Keratinocyte (primary cell): ENCODE measurements around the gene FIBIN.

ENCODE experiments used
- CTCF ChIP-seq, 3 experiments: IDR thresholded peaks in 1 of 3; conservative IDR thresholded peaks in 1 of 3; optimal IDR thresholded peaks in 1 of 3; 2 replicates in 2 of 3; 3 replicates in 1 of 3; pipeline versions ENCODE3 to v1.5.1; 2011; ENCODE audit warnings: low read length in 3 of 3, mild to moderate bottlenecking in 3 of 3, moderate library complexity in 2 of 3, control low read depth in 1 of 3, inconsistent platforms in 1 of 3; ENCODE audit not compliant: insufficient read depth in 2 of 3; ENCODE audit errors: extremely low read depth in 1 of 3
- EZH2 ChIP-seq: IDR thresholded peaks from one replicate; pipeline ENCODE4 v1.6.1; 2012; ENCODE audit warnings: inconsistent platforms, mild to moderate bottlenecking, low read length, moderate library complexity

GRCh38 chr11:26974069-26974783, 19.7 kb upstream of the FIBIN start:
- TF ChIP-seq CTCF (optimal IDR thresholded peaks at IDR 0.05 in 1 of 3, IDR thresholded peaks at IDR 0.05 in 1 of 3, conservative IDR thresholded peaks at IDR 0.05 in 1 of 3; ENCODE audit: extremely low read depth in 1 of 3, insufficient read depth in 2 of 3, low read length in 3 of 3) (no peak), EZH2 (no peak)
